Liver (tissue), 9 donors: Measurements from ENCODE around the gene PLXNB2. TPM values are rescaled to one million over a fixed set of nuclear protein-coding genes. Genes with fewer than 3 reads are reported as not detected.
A peak's percentile ranks its signal among the peaks of the same experiment; 100 is the strongest.

Source experiments
- DNase-seq: peaks from one replicate; pipeline ENCODE4 v3.0.0-alpha.2; 2017; ENCODE audit warnings: low spot score
- H3K27ac ChIP-seq, 2 donors: one replicate each; pipeline ENCODE4 v1.7.0; 2013; ENCODE audit warnings: inconsistent platforms in 2 of 2, low read length in 2 of 2, control low read depth in 1 of 2, low read depth in 1 of 2, mild to moderate bottlenecking in 1 of 2
- H3K27me3 ChIP-seq, 4 donors: one replicate each; pipeline versions ENCODE4 v1.6.1 to v1.7.0; 2013; ENCODE audit warnings: low read length in 3 of 4, inconsistent platforms in 1 of 4, mild to moderate bottlenecking in 1 of 4, moderate library complexity in 1 of 4; ENCODE audit not compliant: control insufficient read depth in 4 of 4, insufficient read depth in 4 of 4
- H3K36me3 ChIP-seq, 4 donors: one replicate each; pipeline versions ENCODE4 v1.6.1 to v1.7.0; 2013; ENCODE audit warnings: low read length in 3 of 4, mild to moderate bottlenecking in 3 of 4, low read depth in 1 of 4, moderate library complexity in 1 of 4; ENCODE audit not compliant: control insufficient read depth in 4 of 4, insufficient read depth in 3 of 4
- H3K4me1 ChIP-seq, 4 donors: one replicate each; pipeline versions ENCODE4 v1.6.1 to v1.7.0; 2013; ENCODE audit warnings: low read length in 3 of 4, mild to moderate bottlenecking in 3 of 4, moderate library complexity in 1 of 4; ENCODE audit not compliant: control insufficient read depth in 4 of 4, insufficient read depth in 4 of 4
- H3K4me3 ChIP-seq, 3 donors: one replicate each; pipeline versions ENCODE4 v1.6.1 to v1.7.0; 2013; ENCODE audit warnings: low read length in 3 of 3, control low read depth in 1 of 3, low read depth in 1 of 3, mild to moderate bottlenecking in 1 of 3
- H3K9ac ChIP-seq, 2 donors: one replicate each; pipeline ENCODE4 v1.7.0; 2013; ENCODE audit warnings: low read length in 2 of 2, mild to moderate bottlenecking in 2 of 2, moderate library complexity in 2 of 2, control low read depth in 1 of 2, low read depth in 1 of 2
- H3K9me3 ChIP-seq, 4 donors: one replicate each; pipeline versions ENCODE4 v1.6.1 to v1.7.0; 2013; ENCODE audit warnings: low read length in 3 of 4; ENCODE audit not compliant: control insufficient read depth in 4 of 4
- FOXA2 ChIP-seq: IDR thresholded peaks from 2 replicates; pipeline ENCODE4 v1.6.1; 2016; ENCODE audit warnings: antibody characterized with exemption
- HNF4A ChIP-seq, 2 donors: conservative IDR thresholded peaks; 2 replicates each; pipeline ENCODE4 v1.6.1; 2016; ENCODE audit warnings: antibody characterized with exemption in 2 of 2, mild to moderate bottlenecking in 2 of 2
- HNF4G ChIP-seq: IDR thresholded peaks from 2 replicates; pipeline ENCODE4 v1.6.1; 2016; ENCODE audit warnings: antibody characterized with exemption
- JUND ChIP-seq, 2 donors: IDR thresholded peaks; 2 replicates each; pipeline ENCODE4 v1.6.1; 2016; ENCODE audit warnings: antibody characterized with exemption in 2 of 2
- RAD21 ChIP-seq, 2 donors: IDR thresholded peaks; 2 replicates each; pipeline ENCODE4 v1.6.1; 2016; ENCODE audit warnings: antibody characterized with exemption in 2 of 2, mild to moderate bottlenecking in 2 of 2
- RXRA ChIP-seq, 2 donors: IDR thresholded peaks; 2 replicates each; pipeline ENCODE4 v1.6.1; 2017 to 2018; ENCODE audit warnings: antibody characterized with exemption in 2 of 2, mild to moderate bottlenecking in 1 of 2
- SP1 ChIP-seq: IDR thresholded peaks from 2 replicates; pipeline ENCODE4 v1.6.1; 2018; ENCODE audit warnings: antibody characterized with exemption, mild to moderate bottlenecking
- TAF1 ChIP-seq: conservative IDR thresholded peaks from 2 replicates; pipeline ENCODE4 v1.6.1; 2016; ENCODE audit warnings: antibody characterized with exemption, mild to moderate bottlenecking
- YY1 ChIP-seq: IDR thresholded peaks from 2 replicates; pipeline ENCODE4 v1.6.1; 2016; ENCODE audit warnings: antibody characterized with exemption, mild to moderate bottlenecking
- WGBS: extraction: QIAGEN DNeasy Blood & Tissue Kit; methylation state at CpG from one replicate; pipeline ENCODE4 v1.1.7; 2013; 5-methylcytosine and 5-hydroxymethylcytosine counted together
- polyA plus RNA-seq, 2 donors: library from polyadenylated mRNA; stranded (reverse) in 1 of 2; unstranded in 1 of 2; fragments of 200-250 nt in 1 of 2; fragments of >200 nt in 1 of 2; fragmentation: Nextera tagmentation in 1 of 2; extraction: Ambion mirVana in 1 of 2; gene quantifications; one replicate each; pipeline versions ENCODE4 v1.2.1 to v1.2.3, GENCODE V29; 2013 to 2015
- total RNA-seq, 2 donors: library from RNA; depleted of rRNA; stranded (reverse); fragments of >200 nt; gene quantifications; one replicate each; pipeline ENCODE4 v1.2.3, GENCODE V29; 2014
- TF ChIP-seq, protein P1 (sequence below): fragments of 150-350 bp; IDR thresholded peaks from 2 replicates; pipeline ENCODE4 v1.5.1; 2017; ENCODE audit warnings: improper control_type of control experiment, low read depth, low read length; ENCODE audit not compliant: missing input control
- TF ChIP-seq, protein P2 (sequence below): IDR thresholded peaks from 2 replicates; pipeline ENCODE4 v1.6.1; 2016; ENCODE audit warnings: antibody characterized with exemption
- TF ChIP-seq, protein P3 (sequence below): IDR thresholded peaks from 2 replicates; pipeline ENCODE4 v1.6.1; 2016; ENCODE audit warnings: antibody characterized with exemption
- TF ChIP-seq, protein P4 (sequence below): IDR thresholded peaks from 2 replicates; pipeline ENCODE4 v1.6.1; 2016; ENCODE audit warnings: antibody characterized with exemption, mild to moderate bottlenecking
- donor health status: healthy.
- donor health status: healthy.
- donor health status: healthy.
- donor health status: healthy.
- donor health status: healthy.

Gene PLXNB2
- total and polyA plus RNA-seq, 4 donors = 28.8 to 95.7 (median 73.9) TPM

DNA sequence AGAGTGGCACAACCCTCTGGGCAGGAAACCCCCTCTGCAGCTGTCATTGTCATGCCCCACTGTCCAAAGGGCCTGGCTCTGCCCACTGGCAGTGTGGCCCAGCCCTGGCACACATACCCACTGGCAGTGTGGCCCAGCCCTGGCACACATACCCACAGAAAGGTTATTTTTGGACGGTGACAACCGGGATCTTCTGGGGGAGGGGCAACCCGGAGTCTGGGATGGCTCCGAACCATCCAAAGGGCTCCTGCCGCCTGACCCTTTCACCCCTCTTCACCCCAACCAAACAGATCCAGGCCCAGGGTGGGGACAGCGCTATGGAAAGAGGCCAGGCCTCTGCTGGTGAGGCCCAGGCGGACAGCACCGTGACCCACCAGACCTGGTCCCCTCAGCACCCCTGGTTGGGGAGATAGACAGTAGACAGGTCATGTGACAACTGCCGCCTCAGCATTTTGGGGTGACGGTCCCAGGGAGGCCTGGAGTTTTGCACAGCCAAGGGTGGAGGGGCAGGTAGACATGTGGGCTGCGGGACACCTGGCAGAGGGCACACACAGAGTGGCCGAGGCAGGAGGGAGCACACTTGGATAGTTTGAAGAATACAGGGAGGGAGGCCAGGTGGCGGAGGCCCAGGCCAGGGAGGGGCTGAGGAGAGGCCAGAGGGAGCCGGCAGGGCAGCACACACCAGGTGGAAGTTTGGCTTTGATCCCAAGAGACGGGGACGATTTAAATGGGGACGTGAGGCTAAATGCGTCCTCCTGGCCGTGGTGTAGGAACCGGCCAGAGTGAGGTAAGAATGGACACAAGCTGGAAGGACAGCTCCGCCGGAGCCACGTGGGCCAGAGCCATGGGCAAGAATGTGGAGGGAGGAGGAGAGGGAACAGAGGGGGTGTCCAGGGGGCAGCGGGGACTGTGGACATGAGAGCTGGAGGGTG is 48.8 kb downstream of the PLXNB2 start:
- 61% methylated on average over 24 of the region's 24 CpGs for WGBS
- TF ChIP-seq, protein P1, sequence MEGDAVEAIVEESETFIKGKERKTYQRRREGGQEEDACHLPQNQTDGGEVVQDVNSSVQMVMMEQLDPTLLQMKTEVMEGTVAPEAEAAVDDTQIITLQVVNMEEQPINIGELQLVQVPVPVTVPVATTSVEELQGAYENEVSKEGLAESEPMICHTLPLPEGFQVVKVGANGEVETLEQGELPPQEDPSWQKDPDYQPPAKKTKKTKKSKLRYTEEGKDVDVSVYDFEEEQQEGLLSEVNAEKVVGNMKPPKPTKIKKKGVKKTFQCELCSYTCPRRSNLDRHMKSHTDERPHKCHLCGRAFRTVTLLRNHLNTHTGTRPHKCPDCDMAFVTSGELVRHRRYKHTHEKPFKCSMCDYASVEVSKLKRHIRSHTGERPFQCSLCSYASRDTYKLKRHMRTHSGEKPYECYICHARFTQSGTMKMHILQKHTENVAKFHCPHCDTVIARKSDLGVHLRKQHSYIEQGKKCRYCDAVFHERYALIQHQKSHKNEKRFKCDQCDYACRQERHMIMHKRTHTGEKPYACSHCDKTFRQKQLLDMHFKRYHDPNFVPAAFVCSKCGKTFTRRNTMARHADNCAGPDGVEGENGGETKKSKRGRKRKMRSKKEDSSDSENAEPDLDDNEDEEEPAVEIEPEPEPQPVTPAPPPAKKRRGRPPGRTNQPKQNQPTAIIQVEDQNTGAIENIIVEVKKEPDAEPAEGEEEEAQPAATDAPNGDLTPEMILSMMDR = no peak
- peak in 1 of 2 donors; percentile 40 for TF ChIP-seq RXRA (IDR thresholded peaks at IDR 0.05)
- no peak overlapping the region for H3K9ac ChIP-seq
- peak overlapping the region in 1 of 2 donors; percentile 41 for H3K27ac ChIP-seq
- no peak overlapping the region for H3K4me3 ChIP-seq
- peaks cover 0 to 1% (median 0%) of the 10 kb centered on the region in 4 donors for H3K36me3 ChIP-seq
- peaks cover 16 to 37% (median 29%) of the 10 kb centered on the region in 4 donors for H3K4me1 ChIP-seq
- H3K9me3 ChIP-seq = no peaks in the 10 kb centered on the region
- DNase-seq = no peak
- no peaks in the 10 kb centered on the region for H3K27me3 ChIP-seq

DNA sequence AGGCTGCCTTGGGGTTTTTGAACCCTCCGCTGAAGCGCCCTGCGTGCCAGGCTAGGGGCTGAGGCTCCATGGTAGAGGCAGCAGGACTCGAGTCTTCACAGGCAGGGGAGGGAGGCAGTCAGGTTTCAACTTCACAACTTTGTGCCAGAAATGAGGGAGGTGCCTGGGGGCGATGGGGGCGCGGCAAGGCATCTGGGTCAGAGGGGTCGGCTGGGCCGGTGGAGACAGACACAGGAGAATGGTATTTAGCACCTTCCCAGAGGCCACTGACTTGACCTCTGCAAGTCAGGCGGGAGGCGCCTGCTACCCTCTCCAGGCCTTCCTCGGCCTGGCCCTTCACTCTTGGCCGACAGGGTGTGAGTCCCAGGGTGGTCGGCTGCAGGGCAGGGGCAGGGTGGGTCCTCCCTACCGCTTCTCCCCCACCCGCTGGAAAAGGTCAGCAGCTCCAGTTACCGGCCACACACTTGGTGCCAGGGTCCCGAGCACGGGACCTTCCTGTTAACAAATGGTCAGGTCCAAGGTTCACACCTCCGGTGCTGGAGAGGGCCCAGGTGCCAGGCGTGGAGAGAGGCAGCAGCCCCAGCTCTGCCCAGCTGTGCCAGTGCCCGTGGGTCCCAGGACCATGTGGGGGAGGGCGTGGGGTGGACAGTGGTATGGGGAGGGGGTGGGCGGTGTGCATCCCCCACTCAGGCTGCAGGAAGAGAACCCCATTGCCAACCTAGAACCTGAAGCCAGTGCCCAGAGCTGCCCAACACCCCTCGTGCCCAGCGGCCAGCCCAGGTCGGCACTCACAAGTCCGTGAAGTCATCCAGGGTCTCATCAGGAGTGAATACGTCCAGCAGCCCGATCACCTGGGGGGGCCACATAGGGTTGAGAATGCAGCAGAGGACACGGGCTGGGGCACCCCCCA is 49.7 kb downstream of the PLXNB2 start:
- no peaks in the 10 kb centered on the region for H3K27me3 ChIP-seq
- TF ChIP-seq, protein P2, sequence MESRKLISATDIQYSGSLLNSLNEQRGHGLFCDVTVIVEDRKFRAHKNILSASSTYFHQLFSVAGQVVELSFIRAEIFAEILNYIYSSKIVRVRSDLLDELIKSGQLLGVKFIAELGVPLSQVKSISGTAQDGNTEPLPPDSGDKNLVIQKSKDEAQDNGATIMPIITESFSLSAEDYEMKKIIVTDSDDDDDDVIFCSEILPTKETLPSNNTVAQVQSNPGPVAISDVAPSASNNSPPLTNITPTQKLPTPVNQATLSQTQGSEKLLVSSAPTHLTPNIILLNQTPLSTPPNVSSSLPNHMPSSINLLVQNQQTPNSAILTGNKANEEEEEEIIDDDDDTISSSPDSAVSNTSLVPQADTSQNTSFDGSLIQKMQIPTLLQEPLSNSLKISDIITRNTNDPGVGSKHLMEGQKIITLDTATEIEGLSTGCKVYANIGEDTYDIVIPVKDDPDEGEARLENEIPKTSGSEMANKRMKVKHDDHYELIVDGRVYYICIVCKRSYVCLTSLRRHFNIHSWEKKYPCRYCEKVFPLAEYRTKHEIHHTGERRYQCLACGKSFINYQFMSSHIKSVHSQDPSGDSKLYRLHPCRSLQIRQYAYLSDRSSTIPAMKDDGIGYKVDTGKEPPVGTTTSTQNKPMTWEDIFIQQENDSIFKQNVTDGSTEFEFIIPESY = no peak
- no peak for TF ChIP-seq YY1
- TF ChIP-seq, protein P3, sequence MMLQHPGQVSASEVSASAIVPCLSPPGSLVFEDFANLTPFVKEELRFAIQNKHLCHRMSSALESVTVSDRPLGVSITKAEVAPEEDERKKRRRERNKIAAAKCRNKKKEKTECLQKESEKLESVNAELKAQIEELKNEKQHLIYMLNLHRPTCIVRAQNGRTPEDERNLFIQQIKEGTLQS = no peak
- peak; percentile 29 to 62 for TF ChIP-seq RXRA (IDR thresholded peaks at IDR 0.05)
- peak; percentile 66 for TF ChIP-seq HNF4G
- peak; percentile 83 to 87 for TF ChIP-seq HNF4A (conservative IDR thresholded peaks at IDR 0.05)
- no peak for TF ChIP-seq FOXA2
- no peak for TF ChIP-seq JUND (IDR thresholded peaks at IDR 0.05)
- TF ChIP-seq TAF1 = no peak
- TF ChIP-seq SP1 = peak; percentile 75
- TF ChIP-seq, protein P4, sequence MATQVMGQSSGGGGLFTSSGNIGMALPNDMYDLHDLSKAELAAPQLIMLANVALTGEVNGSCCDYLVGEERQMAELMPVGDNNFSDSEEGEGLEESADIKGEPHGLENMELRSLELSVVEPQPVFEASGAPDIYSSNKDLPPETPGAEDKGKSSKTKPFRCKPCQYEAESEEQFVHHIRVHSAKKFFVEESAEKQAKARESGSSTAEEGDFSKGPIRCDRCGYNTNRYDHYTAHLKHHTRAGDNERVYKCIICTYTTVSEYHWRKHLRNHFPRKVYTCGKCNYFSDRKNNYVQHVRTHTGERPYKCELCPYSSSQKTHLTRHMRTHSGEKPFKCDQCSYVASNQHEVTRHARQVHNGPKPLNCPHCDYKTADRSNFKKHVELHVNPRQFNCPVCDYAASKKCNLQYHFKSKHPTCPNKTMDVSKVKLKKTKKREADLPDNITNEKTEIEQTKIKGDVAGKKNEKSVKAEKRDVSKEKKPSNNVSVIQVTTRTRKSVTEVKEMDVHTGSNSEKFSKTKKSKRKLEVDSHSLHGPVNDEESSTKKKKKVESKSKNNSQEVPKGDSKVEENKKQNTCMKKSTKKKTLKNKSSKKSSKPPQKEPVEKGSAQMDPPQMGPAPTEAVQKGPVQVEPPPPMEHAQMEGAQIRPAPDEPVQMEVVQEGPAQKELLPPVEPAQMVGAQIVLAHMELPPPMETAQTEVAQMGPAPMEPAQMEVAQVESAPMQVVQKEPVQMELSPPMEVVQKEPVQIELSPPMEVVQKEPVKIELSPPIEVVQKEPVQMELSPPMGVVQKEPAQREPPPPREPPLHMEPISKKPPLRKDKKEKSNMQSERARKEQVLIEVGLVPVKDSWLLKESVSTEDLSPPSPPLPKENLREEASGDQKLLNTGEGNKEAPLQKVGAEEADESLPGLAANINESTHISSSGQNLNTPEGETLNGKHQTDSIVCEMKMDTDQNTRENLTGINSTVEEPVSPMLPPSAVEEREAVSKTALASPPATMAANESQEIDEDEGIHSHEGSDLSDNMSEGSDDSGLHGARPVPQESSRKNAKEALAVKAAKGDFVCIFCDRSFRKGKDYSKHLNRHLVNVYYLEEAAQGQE = peak; percentile 37
- no peak for TF ChIP-seq RAD21 (IDR thresholded peaks at IDR 0.05)
- H3K27ac ChIP-seq = peak overlapping the region; percentile 38 to 41
- no peak overlapping the region for H3K9ac ChIP-seq
- H3K4me1 ChIP-seq = peaks cover 16 to 37% (median 29%) of the 10 kb centered on the region in 4 donors
- no peak for DNase-seq
- WGBS = 44% methylated on average over 31 of the region's 31 CpGs
- no peaks in the 10 kb centered on the region for H3K9me3 ChIP-seq
- no peak overlapping the region for H3K4me3 ChIP-seq
- H3K36me3 ChIP-seq = peaks cover 0 to 1% (median 0%) of the 10 kb centered on the region in 4 donors
